SK-N-MC (cell line): ENCODE results near the gene CSGALNACT2.

Experiments
- EZH2 ChIP-seq: fragments of 200-600 bp; sonication (generic); IDR thresholded peaks from one replicate; pipeline ENCODE4 v1.6.1; 2017; ENCODE audit warnings: antibody characterized with exemption
- POLR2AphosphoS5 ChIP-seq: IDR thresholded peaks from 2 replicates; pipeline ENCODE4 v1.6.1; 2012; ENCODE audit warnings: mild to moderate bottlenecking, low read depth, low read length, borderline replicate concordance

DNA sequence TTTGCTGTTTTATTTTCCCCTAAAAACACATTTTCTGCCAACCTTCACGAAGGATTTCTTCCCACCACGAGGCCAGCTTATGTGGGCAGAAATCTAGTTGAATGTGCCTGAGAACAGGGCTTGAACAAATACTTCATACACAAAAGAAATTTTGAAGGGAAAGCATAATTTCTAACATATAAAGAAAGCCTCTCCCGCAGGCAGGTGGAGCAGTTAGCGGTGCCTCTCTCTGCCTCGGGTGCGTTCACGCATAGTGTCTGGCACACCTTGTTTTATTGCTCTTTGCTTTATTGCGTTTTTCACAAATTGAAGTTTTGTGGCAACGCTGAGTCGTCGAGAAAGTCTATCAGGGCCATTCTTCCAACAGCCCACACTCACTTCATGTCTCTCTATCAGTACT is 7.0 kb upstream of the CSGALNACT2 start:
- TF ChIP-seq EZH2 = no peak
- no peak for TF ChIP-seq POLR2AphosphoS5
